K562 (cell line): ENCODE results near the gene VEGFA. TPM values are rescaled to one million over a fixed set of nuclear protein-coding genes. Genes with fewer than 3 reads are reported as not detected.

Experiments
- ARID1B ChIP-seq: fragments of 450-650 bp; IDR thresholded peaks from 2 replicates; pipeline ENCODE4 v1.6.1; 2016; ENCODE audit warnings: antibody characterized with exemption, mild to moderate bottlenecking, inconsistent platforms
- ARNT ChIP-seq, 2 experiments: fragments of 450-650 bp; IDR thresholded peaks; 2 replicates each; pipeline ENCODE4 v1.6.1; 2016; ENCODE audit warnings: mild to moderate bottlenecking in 1 of 2
- DEAF1 ChIP-seq: fragments of 450-650 bp; formaldehyde crosslinking; IDR thresholded peaks from 2 replicates; pipeline ENCODE4 v1.4.0; 2020; ENCODE audit warnings: mild to moderate bottlenecking, moderate library complexity
- ETV6 ChIP-seq, 3 experiments: fragments of 150-350 bp in 1 of 3; sonication (generic) in 1 of 3; formaldehyde crosslinking in 1 of 3; IDR thresholded peaks; 2 replicates each; pipeline versions ENCODE4 v1.6.1 to v1.8.0; 2014 to 2022; ENCODE audit warnings: borderline replicate concordance in 2 of 3, low read depth in 2 of 3, antibody characterized with exemption in 1 of 3, low read length in 1 of 3, mild to moderate bottlenecking in 1 of 3, missing genetic modification reagents in 1 of 3
- MGA ChIP-seq: fragments of 450-650 bp; IDR thresholded peaks from 2 replicates; pipeline ENCODE4 v1.6.1; 2016; ENCODE audit warnings: mild to moderate bottlenecking, moderate library complexity
- SMARCB1 ChIP-seq: IDR thresholded peaks from 2 replicates; pipeline ENCODE4 v1.6.1; 2011; ENCODE audit warnings: improper control_type of control experiment, low read depth; ENCODE audit not compliant: insufficient read length
- THAP12 ChIP-seq: fragments of 250-450 bp; sonication (Bioruptor Pico); IDR thresholded peaks from 2 replicates; pipeline ENCODE4 v1.9.0; 2021; ENCODE audit warnings: mild to moderate bottlenecking, inconsistent platforms
- U2AF1 ChIP-seq: fragments of 200-400 bp; formaldehyde crosslinking; optimal IDR thresholded peaks from 2 replicates; pipeline ENCODE3; 2017; ENCODE audit warnings: mild to moderate bottlenecking, low read depth, low read length, moderate library complexity
- YBX1 ChIP-seq: fragments of 450-650 bp; IDR thresholded peaks from 2 replicates; pipeline ENCODE4 v1.7.1; 2016; ENCODE audit warnings: mild to moderate bottlenecking
- ZNF197 ChIP-seq: fragments of 200-800 bp; sonication (Bioruptor generic); IDR thresholded peaks from 2 replicates; pipeline ENCODE4 v1.6.1; 2016; ENCODE audit warnings: low read depth, missing genetic modification characterization, missing compliant biosample characterization
- polyA plus RNA-seq, 8 experiments: library from polyadenylated mRNA; depleted of rRNA in 4 of 8; stranded (reverse) in 5 of 8; unstranded in 3 of 8; fragments of >200 nt; fragmentation: Nextera tagmentation in 2 of 8; fragmentation: Illumina TruSeq in 1 of 8; extraction: Ambion mirVana in 2 of 8; extraction: Trizol in 1 of 8; gene quantifications; 2 replicates each; pipeline versions ENCODE4 v1.2.1 to v1.2.3, GENCODE V29; 2011 to 2014; ENCODE audit warnings: inconsistent platforms in 1 of 8, missing spikeins in 1 of 8
- total RNA-seq, 7 experiments: library from RNA; depleted of rRNA in 6 of 7; stranded (reverse); fragments of >200 nt in 6 of 7; fragmentation: Illumina TruSeq in 2 of 7; extraction: Trizol in 2 of 7; gene quantifications; 2 replicates each; pipeline versions ENCODE4 v1.2.1 to v1.2.3, GENCODE V29; 2011 to 2021; ENCODE audit warnings: low replicate concordance in 1 of 7

The VEGFA gene
- total and polyA plus RNA-seq, 9 of the 15 experiments (the other 6 are each of a cell fraction or from before 2014, with no cell fraction given): 14.0 to 271 (median 124) TPM

GRCh38 chr6:43771210-43771857 lies 1.3 kb downstream of the VEGFA start (continued):
- TF ChIP-seq MGA: no peak
- TF ChIP-seq DEAF1 (CRISPR knock-in tag): no peak
- TF ChIP-seq SMARCB1: no peak
- peak; percentile 66 for TF ChIP-seq U2AF1
- TF ChIP-seq YBX1: no peak
- TF ChIP-seq THAP12 (CRISPR knock-in tag): no peak
- no peak for TF ChIP-seq ARNT (IDR thresholded peaks at IDR 0.05)
- TF ChIP-seq ZNF197 (CRISPR knock-in tag): no peak
- TF ChIP-seq ARID1B: no peak; the same call in 1 of the 2 replicates
- TF ChIP-seq ETV6 (IDR thresholded peaks at IDR 0.05; ENCODE audit: borderline replicate concordance in 1 of 2, low read depth in 2 of 2, low read length in 1 of 2): no peak; a peak in 1 of 4 replicates
- TF ChIP-seq ETV6 (CRISPR knock-in tag; IDR thresholded peaks at IDR 0.05; ENCODE audit: borderline replicate concordance): no peak; the same call in 1 of the 2 replicates
